Kidney tubule cell (primary cell): ENCODE data around the gene PHLDB2.

Experiments used
- DNase-seq: peaks from one replicate; pipeline ENCODE4 v3.0.0-alpha.2; 2018; ENCODE audit warnings: low spot score

The PHLDB2 gene

DNA sequence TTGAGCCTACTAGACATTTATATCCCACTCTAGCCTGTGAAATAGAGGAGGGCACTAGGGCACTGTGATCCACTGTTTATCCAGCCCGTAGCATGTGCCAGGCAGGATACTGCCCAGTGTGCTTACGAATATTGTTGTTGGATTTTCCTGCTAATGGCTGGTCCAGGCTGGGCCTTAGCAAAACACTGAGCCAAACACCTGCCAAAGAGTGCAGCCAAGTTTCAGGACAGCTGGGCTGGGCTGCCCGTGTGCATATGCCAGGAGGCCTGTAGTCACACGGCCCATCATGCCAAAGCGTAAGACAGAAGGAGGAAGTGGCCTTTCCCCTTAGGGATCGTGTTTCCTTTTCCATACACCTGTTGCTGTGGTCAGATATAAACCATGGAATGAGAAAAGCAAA lies 65.2 kb downstream of the PHLDB2 start:
- peak; percentile 85 for DNase-seq

DNA sequence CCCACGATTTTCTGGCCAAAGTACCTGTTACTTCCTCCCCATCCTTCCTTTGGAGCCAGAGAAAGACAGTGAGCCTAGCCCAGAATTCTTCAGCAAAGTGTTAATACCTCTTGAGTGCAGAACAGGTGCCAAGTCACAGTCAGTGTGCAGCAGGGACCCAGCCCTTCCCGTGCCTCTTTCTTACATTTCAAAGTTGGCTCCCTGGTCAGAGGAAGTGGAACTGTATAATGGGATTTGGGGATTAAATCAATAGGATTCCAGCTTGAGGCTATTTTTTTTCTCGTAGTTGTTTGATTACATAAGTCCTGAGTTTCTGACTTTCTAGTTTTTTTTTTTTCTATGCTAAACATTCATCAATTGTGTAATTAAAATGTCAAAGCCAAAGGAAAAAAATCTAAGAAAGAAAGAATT lies 67.2 kb downstream of the PHLDB2 start:
- no peak for DNase-seq

DNA sequence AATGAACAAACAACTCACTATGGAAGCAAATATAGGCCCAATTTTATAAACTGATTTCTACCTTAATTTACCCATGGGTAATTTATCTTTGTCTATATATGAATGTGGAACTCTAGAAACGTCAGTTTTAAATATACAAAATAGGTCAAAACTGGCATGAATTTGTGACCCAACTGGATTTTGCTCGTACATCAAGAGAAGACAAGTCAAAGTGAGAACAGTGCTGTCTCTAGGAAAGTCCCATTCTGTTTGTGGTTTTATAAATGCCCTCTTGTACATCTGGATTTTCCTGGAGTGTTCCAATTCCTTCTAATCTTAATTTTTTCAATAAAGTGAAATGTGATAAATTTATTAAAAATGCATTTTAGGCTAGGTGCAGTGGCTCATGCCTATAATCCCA lies 69.5 kb downstream of the PHLDB2 start:
- DNase-seq: no peak

DNA sequence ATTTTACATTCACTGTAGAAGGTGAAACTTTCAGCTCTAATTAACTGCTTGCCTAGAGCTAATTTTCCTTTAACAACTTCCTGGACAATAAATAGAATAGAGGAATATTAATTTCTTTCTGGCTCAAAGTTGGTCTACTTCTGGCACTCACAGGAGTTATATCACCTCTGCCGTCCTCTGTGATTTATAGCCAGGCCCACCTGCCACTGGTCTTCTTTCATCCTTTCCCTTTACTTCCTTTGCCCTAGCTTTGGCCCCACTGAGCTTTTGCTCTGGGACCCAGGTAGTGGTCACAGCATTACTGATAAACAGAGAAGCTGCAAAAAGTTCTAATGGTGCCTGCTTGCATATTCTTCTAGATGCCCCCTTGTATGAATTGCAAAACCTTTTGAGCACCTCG lies 70.4 kb downstream of the PHLDB2 start:
- no peak for DNase-seq

DNA sequence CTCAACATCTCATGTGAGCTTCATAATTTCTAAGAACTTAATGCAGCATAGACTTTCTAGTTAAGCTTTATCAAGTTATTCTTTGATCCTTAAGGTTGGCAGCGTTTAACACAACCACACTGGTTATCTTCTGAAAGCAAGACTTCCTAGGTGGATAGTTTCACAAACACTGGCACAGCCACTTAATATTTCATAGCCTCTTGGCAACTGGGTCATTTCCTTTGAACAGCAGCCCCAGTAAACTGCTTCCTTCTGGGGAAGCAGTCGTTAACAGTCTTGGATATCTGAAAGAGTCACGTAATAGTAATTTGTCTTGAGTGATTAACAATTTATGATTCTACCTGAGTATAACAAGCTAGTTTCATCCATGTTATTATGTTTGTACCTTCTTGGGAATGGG lies 73.9 kb downstream of the PHLDB2 start:
- no peak for DNase-seq

DNA sequence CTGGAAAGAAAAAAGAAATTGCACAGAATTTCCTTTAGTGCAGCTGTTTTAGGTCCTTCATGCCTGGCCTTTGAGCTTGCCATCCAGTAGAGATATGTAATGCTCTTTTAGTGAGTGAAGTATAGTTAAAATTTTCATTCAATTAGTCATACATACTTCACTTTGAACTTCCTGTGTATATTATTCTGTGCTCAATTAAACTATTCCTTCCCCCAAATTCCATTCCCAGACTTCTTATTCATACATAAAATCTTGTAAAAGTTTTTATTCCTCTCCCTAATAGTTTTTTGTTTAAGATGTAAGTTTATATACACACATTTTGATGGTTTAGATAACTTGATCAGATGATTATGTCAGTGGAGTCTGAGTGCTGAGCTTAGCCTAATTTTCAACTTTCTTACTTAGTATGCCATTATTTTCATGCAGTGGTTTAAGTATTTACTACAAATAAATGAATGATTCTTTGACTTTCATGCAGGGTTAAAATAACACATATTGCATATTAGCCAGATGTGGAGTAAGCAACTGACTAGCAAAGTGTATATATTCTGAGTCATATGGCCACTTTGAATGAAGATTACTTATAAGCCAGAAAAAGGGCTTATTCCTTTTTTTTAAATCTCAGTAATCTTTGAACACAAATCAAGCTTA lies 77.3 kb downstream of the PHLDB2 start:
- peak; percentile 75 for DNase-seq

DNA sequence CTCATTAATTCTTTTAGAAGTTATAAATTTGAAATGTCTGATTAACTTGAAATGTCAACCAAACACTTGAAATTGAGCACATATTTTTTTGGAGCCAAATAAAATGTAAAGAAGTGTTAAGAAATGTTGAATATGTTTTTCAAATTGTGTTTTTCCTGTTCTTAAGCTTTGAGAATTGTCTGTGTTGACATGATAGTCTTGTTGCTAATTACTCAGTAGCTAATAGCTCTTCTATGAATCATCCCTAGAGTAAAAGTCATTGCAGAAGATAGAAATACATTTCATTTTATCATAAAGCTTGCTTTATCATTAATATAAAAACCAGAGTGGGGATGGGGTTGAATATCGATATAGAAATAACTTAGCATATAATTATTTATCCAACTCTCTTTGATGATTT lies 77.9 kb downstream of the PHLDB2 start:
- DNase-seq: peak; percentile 52

DNA sequence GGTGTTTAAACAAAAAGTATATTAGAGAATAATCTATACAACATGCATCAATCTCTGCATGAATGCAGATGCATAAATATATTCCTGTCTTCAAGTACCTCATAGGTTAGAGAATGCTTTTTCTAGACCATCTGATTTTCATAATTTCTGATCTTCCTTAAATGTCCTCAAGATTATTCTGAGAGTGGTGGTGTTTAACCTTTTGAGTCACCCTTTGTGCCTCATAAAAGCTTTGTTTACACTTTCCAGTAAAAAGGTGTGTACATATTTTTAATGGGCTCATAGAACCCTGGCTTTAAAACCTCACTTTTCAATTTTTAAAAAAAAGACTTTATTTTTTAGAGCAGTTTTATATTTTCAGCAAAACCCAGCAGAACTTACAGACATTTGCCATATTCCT lies 78.8 kb downstream of the PHLDB2 start:
- no peak for DNase-seq

DNA sequence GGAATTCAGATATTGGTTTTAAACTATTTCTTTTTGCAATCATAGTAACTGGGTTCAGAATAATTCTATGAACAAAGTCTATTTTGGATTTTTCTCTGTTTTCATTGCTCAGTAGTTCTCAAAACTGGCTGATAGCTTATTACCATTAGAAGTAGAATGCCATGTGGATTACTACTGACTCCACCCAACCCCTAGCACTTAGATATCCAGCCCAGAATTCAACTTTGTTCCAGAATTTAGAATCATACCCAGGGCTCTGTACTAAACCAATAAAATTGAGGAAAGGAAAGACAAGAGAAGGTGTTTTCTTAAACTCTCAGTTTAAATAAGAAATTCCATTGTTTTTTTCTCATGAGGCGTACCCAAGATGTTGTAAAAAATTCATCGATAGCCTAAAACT lies 80.8 kb downstream of the PHLDB2 start:
- DNase-seq: no peak

DNA sequence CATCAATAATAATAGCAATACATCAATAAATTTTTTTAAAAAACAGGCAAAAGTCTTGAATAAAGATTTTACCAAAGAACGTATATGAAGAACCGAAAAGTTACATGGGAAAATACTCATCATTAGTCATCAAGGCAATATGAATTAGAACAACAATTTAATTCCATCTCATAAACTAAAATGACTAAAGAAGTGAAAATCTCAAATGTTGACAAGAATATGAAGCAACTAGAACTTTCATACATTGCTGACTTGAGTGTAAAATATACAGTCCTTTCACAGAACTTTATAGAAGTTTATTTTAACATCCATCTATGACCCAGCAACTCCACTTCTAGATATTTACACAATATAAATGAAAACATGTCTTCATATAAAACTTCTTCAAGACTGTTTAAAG lies 84.5 kb downstream of the PHLDB2 start:
- DNase-seq: no peak

DNA sequence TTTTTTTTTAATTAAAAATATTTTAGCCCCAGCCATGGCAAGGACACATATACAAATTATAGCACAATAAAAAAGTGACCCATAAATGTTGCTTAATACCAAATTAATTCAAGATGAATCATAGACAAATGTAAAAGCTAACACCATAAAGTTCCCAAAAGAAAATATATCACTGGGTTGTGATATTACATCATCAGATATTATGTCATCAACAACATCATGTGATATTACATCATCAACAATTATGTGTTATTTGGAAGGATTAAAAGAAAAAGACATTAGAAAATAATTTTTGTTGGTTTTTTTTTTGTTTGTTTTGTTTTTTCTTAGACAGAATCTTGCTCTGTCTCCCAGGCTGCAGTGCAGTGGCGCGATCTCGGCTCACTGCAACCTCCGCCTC lies 85.3 kb downstream of the PHLDB2 start:
- DNase-seq: no peak

DNA sequence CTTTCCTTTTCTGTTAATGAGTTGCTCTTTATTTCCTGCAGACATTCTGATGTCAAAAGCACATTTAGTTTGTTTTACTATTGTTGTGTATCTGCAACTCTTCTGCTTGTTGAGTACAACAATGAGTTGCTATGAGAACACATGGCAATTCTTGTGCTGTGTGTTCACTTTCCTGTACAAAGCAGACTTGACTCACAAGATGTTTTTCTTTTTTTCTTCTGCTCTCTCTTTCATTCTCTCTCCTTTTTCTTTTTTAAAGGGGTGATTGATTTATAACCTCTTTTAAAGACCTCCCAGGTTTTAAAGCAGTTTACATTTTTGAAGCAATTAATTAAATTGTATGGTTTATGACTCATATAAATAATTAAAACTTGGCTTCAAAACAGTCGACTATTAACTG lies 88.2 kb downstream of the PHLDB2 start:
- DNase-seq: peak; percentile 52

DNA sequence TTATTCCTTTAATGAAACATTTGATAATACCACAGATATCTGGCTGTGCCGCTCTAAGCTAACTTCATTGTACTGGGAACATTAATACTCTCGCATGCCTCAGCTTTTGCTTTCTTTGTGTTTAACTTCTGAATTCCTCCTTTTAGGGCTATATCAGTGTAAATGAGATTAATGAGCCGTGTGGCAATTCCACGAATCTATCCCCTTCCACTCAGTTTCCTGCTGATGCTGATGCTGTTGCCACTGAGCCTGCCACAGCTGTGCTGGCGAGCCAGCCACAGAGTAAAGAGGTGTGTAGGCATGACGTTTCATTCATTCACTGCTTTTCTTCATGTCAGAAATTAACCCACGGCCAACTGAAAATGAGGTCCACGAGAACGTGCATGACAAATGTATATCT lies 89.7 kb downstream of the PHLDB2 start:
- no peak for DNase-seq

DNA sequence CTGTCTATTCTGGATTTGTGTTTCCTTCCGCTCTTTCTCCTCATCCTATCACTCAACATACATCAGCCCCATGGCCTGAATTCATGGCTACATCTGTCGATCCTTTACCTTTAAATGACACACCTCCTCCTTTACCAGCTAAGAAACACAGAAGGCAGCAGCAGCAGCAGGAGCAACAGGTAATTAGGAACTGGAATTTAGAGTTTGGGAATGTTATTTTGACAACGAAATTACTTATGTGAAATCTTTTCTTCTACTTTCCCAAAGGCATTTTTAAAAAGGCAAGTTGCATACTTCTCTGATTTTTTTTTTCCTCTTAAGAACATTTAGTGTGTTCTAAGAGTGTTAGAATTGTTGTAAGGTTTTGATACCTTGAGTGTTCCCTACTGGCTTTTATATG lies 90.6 kb downstream of the PHLDB2 start:
- DNase-seq: no peak

DNA sequence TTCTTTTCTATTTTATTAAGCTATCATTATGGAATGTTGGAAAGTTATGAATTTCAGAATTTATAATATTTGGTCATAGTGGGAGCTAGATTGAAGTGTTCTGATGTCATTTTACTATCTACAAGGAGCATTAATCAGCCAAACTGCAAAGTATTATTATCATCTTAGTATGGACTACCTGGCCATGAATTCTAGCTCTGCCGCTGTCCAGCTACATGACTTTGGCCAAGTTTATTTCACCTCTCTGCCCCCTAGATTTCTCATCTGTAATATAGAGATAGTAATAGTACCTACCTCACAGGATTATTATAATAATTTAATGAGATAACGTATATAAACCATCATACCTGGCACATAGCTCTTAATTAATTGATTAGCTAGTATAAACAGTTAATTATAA lies 92.0 kb downstream of the PHLDB2 start:
- DNase-seq: no peak

DNA sequence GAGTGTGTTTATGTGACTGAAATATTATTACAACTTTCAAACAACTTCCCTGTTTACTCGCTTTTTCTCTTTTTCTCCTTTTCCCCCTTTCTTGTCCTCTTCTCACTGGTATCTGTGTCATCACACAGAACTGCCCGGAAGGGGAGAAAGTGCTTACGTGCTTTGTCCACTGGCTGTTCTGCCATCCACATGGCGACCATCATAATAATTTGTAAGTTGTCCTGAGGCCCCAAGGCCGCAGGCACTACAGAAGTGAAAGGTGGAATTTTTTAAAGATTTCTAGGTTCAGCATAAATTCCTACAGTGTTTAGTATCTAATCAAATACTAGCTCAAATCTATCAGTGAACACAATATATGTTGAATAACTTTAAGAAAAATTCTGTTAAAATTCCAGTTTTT lies 93.0 kb downstream of the PHLDB2 start:
- no peak for DNase-seq

DNA sequence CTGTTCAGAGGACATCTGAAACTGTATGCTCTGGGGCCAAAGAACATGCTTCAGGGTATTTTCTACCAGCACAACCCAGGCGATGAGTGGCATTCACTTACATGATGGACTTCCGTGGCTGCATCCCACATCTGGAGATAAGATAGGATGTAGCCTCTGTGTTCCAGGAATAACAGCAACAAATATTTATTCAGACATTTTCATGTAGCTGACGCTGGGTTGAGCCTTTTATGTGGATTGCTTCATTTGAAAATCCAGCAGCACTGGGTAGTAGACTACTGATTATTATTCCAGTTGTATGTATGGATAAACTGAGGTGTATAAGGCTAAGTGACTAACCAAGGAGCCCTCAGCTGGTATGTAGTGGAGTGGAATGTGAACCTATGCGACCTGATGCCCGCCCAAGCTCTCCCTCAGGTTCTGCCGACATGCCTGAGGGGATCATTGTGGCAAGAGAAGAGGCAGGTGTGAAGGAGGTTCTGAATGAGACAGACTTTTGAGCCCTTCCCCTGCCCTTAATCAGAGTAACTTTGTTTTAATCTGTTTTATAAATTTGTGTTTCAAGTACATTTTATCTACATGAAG lies 93.9 kb downstream of the PHLDB2 start:
- DNase-seq: no peak

DNA sequence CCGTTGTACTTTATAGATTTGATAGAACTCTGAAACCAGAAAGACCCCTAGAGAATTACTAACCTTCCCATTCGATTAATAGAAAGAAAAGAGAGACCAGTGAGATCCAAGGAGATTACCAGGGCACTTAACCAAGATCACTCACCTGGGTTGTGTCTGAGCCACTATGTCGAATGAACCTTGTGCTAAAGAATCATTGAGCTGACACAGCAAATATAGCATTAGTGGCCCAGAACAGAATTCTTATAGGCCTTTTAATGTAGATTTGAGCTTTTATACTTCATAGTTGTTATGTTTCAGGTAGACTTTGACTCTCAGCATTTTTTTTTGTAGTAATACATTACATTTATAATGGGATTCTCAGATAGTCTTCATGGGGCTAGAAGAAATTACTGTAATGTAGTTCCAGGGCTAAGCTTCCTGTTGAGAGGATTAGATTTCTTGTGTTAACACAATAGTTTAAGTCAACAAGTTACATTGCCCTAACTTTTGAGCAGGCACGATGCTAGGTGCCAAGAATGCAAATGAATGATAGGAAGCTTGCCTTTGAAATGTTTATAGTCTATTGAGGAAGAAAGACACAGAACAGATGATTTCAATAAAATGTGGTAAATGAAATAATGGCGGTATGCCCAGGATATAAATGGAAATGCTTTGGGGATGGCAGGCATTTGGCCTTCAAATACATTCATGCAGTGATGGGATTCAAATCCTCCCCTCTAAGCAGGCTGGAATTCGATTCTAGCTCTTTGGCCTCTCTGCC lies 95.3 kb downstream of the PHLDB2 start:
- DNase-seq: no peak

DNA sequence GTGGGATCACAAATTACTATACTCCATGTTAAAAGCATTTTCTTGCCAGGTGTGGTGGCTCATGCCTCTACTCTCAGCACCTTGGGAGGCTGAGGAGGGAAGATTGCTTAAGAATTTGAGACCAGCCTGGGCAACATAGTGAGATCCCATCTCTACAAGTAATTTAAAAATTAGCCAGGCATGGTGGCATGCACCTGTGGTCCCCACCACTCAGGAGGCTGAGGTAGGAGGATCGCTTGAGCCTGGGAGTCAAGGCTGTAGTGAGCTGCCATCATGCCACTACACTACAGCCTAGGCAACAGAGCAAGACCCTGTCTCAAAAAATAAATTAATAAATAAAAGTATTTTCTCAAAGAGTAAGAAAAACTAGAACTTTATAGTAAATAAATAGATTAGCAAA lies 96.8 kb downstream of the PHLDB2 start:
- no peak for DNase-seq

DNA sequence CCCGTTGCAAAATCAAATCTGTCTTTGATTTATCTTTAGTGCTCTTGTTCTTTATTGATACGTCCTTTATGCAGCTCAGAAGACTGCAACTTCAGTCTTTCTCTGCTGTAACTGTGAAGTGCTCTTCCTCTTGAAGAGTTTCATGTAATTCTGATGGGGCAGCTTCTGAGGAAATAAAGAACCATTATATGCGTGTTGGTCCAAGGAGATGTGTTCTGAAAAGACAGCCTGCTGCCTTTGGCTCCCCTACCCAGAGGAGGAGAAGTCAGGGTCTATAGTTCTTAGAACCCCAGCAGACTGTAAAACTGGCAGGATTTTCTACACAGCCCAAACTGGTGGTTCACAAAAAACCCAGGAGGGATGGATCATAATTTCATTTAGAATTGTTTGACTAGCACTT lies 97.4 kb downstream of the PHLDB2 start:
- no peak for DNase-seq

DNA sequence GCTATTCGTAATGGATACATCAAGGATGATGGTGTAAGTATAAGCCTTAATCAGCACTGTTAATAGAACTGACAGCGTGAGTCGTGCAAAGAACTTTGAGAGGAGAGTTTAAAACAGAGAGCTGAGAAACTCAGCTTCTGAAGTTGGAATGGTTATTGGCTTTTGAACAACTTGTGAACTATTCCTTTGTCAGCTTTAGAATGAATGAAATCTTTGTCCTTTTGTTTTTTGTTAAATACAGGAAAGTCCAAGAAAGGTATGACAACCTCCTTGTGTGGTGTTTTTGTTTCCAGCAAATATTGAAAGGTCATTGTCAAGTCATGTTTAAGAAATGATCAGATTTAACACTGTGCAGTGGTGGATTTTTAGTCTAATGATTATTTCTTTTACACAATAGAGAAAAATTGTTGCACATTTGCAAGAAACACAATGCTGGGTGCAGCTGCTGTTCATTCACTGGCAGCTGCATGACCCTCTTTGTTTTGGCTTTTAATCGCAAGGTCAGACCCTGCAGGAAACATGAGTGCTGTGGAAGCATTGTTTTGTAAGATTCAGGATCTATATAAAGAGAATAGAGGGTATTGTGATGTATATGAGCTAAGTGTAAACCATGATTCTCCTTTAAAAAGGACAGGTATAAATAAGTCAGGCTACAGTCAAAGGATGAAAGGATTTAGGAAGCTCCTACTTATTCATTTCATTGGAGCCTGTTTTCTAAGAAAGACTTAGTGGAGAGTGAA lies 98.1 kb downstream of the PHLDB2 start:
- no peak for DNase-seq

DNA sequence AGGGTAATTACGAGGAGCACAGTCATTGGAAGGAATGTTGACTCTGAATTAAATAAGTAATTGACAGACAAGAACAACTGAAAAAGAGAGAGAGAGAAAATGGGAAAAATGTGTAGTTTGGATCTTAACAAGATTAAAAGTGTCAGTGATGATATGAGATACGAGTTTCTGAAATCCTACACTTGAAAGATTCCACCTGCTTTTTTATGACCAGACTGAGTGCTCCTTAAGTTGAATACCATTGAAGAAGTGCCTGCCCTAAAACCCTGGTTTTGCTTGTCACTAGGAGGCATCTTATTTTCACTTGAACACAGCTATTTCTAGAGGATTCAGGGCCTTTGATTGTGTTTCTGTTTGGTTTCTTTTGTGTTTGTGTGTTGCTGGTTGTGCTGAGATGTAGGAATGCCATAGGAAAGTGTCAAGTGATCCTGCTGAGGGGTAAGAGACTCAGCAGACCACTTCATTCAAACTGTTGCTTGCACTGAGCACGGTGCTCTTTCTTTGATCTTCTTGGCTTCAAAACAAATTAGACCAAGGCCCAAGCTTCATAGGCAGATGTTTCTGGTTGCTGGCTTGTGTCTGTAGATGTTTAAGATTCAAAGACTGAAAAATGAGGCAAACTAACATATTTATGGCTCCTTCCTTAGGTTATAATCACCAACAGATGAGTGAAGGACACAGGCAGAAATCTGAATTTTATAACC lies 102.5 kb downstream of the PHLDB2 start:
- no peak for DNase-seq
